Measurements from ENCODE around the gene AFF2.

The AFF2 gene

GRCh38 chrX:149010853-149011224, 510.4 kb downstream of the AFF2 start:
- H3K4me3 ChIP-seq: no peak overlapping the region
- H3K4me1 ChIP-seq: no peaks in the 10 kb centered on the region
- TF ChIP-seq Cebpa-rat (IDR thresholded peaks at IDR 0.05): no peak
- no peaks in the 10 kb centered on the region for H3K36me3 ChIP-seq
- H3K9me3 ChIP-seq (replicated peaks in 1 of 11): no peaks in the 10 kb centered on the region; a peak in 3 of 22 replicates
- H3K4me2 ChIP-seq: no peak overlapping the region
- no peaks in the 10 kb centered on the region for H4K20me1 ChIP-seq
- no peak overlapping the region for H3K9ac ChIP-seq
- H3K27ac ChIP-seq: no peak overlapping the region
- no peaks in the 10 kb centered on the region for H3K27me3 ChIP-seq

- H3K36me3 ChIP-seq: no peaks in the 10 kb centered on the region
- H3K27me3 ChIP-seq: no peaks in the 10 kb centered on the region
- no peak overlapping the region for H3K4me2 ChIP-seq
- no peaks in the 10 kb centered on the region for H4K20me1 ChIP-seq
- H3K9me3 ChIP-seq (replicated peaks in 1 of 11): peaks cover 0 to 10% (median 0%) of the 10 kb centered on the region in 11 experiments; a peak in 7 of 22 replicates
- no peak overlapping the region for H3K27ac ChIP-seq
- no peak overlapping the region for H3K4me3 ChIP-seq
- H3K9ac ChIP-seq: no peak overlapping the region
- no peaks in the 10 kb centered on the region for H3K4me1 ChIP-seq
- TF ChIP-seq Cebpa-rat (IDR thresholded peaks at IDR 0.05): no peak
Measured at GRCh38 chrX:149013081-149013480, 512.7 kb downstream of the AFF2 start.

- Histone ChIP-seq H3K27ac (0 out of 22 replicates have a peak overlapping the region, but pooled peaks of 2 of the 11 experiments have one; percentile 7 to 35), H4K20me1 (no peaks in the 10 kb centered on the region), H3K9ac (no peak overlapping the region; a peak in 1 of 22 replicates), H3K4me1 (peaks cover 0 to 31% (median 19%) of the 10 kb centered on the region in 10 experiments; a peak in 16 of 20 replicates), H3K9me3 (replicated peaks in 1 of 11) (peaks cover 29 to 56% (median 40%) of the 10 kb centered on the region in 11 experiments), H3K4me2 (peak overlapping the region in 9 of 11 experiments; percentile 2 to 73 (median 62); a peak in 17 of 22 replicates), H3K36me3 (no peaks in the 10 kb centered on the region), H3K4me3 (no peak overlapping the region; a peak in 2 of 20 replicates), H3K27me3 (no peaks in the 10 kb centered on the region)
- TF ChIP-seq Cebpa-rat (IDR thresholded peaks at IDR 0.05): no peak
Measured at GRCh38 chrX:149021159-149021558, 520.7 kb downstream of the AFF2 start.

GRCh38 chrX:149022485-149022884, 522.1 kb downstream of the AFF2 start:
- peaks cover 0 to 31% (median 19%) of the 10 kb centered on the region in 10 experiments; a peak in 16 of 20 replicates for H3K4me1 ChIP-seq
- H3K27me3 ChIP-seq: no peaks in the 10 kb centered on the region
- H3K9ac ChIP-seq: no peak overlapping the region
- TF ChIP-seq Cebpa-rat (IDR thresholded peaks at IDR 0.05): no peak
- H3K9me3 ChIP-seq (replicated peaks in 1 of 11): peaks cover 29 to 50% (median 39%) of the 10 kb centered on the region in 11 experiments
- no peaks in the 10 kb centered on the region for H3K36me3 ChIP-seq
- no peak overlapping the region for H3K27ac ChIP-seq
- peak overlapping the region in 2 of 10 experiments; percentile 22 to 29; a peak in 2 of 20 replicates for H3K4me3 ChIP-seq
- no peak overlapping the region for H3K4me2 ChIP-seq
- H4K20me1 ChIP-seq: no peaks in the 10 kb centered on the region

- H3K4me2 ChIP-seq: peak overlapping the region in 6 of 11 experiments; percentile 10 to 59 (median 23); a peak in 11 of 22 replicates
- no peak overlapping the region for H3K27ac ChIP-seq
- TF ChIP-seq Cebpa-rat (IDR thresholded peaks at IDR 0.05): no peak
- peaks cover 0 to 11% (median 0%) of the 10 kb centered on the region in 11 experiments; a peak in 5 of 22 replicates for H3K9me3 ChIP-seq (replicated peaks in 1 of 11)
- no peaks in the 10 kb centered on the region for H3K27me3 ChIP-seq
- H3K4me1 ChIP-seq: peaks cover 9 to 33% (median 23%) of the 10 kb centered on the region in 10 experiments; a peak in 19 of 20 replicates
- H3K36me3 ChIP-seq: no peaks in the 10 kb centered on the region
- H3K4me3 ChIP-seq: no peak overlapping the region
- H4K20me1 ChIP-seq: no peaks in the 10 kb centered on the region
- no peak overlapping the region for H3K9ac ChIP-seq
Measured at GRCh38 chrX:149032449-149032848, 532.0 kb downstream of the AFF2 start.

- TF ChIP-seq Cebpa-rat (IDR thresholded peaks at IDR 0.05): no peak
- Histone ChIP-seq H3K4me1 (peaks cover 9 to 33% (median 24%) of the 10 kb centered on the region in 10 experiments; a peak in 19 of 20 replicates), H3K9me3 (replicated peaks in 1 of 11) (no peaks in the 10 kb centered on the region), H3K9ac (no peak overlapping the region), H3K27ac (no peak overlapping the region), H3K4me2 (peak overlapping the region in 10 of 11 experiments; percentile 1 to 59 (median 37); a peak in 18 of 22 replicates), H3K27me3 (no peaks in the 10 kb centered on the region), H3K4me3 (no peak overlapping the region), H4K20me1 (no peaks in the 10 kb centered on the region), H3K36me3 (no peaks in the 10 kb centered on the region)
Measured at GRCh38 chrX:149036086-149036485, 535.7 kb downstream of the AFF2 start.

GRCh38 chrX:149037281-149037870, 537.0 kb downstream of the AFF2 start:
- Histone ChIP-seq H3K9me3 (replicated peaks in 1 of 11) (no peaks in the 10 kb centered on the region), H3K4me1 (peaks cover 9 to 25% (median 20%) of the 10 kb centered on the region in 10 experiments; a peak in 19 of 20 replicates), H3K4me2 (peak overlapping the region in 2 of 11 experiments; percentile 29 to 38; a peak in 3 of 22 replicates), H3K36me3 (no peaks in the 10 kb centered on the region), H3K27me3 (no peaks in the 10 kb centered on the region), H3K9ac (no peak overlapping the region), H3K27ac (no peak overlapping the region), H3K4me3 (no peak overlapping the region), H4K20me1 (no peaks in the 10 kb centered on the region)
- no peak for TF ChIP-seq Cebpa-rat (IDR thresholded peaks at IDR 0.05)

GRCh38 chrX:149039057-149039456, 538.6 kb downstream of the AFF2 start:
- no peaks in the 10 kb centered on the region for H3K9me3 ChIP-seq (replicated peaks in 1 of 11)

GRCh38 chrX:149040873-149041535, 540.6 kb downstream of the AFF2 start:
- no peaks in the 10 kb centered on the region for H3K9me3 ChIP-seq (replicated peaks in 1 of 11)
- no peak overlapping the region for H3K4me3 ChIP-seq
- no peaks in the 10 kb centered on the region for H3K36me3 ChIP-seq
- no peaks in the 10 kb centered on the region for H3K27me3 ChIP-seq
- H3K4me1 ChIP-seq: peaks cover 4 to 18% (median 7%) of the 10 kb centered on the region in 10 experiments; a peak in 18 of 20 replicates
- H3K27ac ChIP-seq: no peak overlapping the region
- no peaks in the 10 kb centered on the region for H4K20me1 ChIP-seq
- no peak overlapping the region for H3K9ac ChIP-seq
- no peak overlapping the region for H3K4me2 ChIP-seq
- TF ChIP-seq Cebpa-rat (IDR thresholded peaks at IDR 0.05): no peak

More at GRCh38 chrX:149039057-149039456, 538.6 kb downstream of the AFF2 start:
- Histone ChIP-seq H4K20me1 (no peaks in the 10 kb centered on the region), H3K4me3 (no peak overlapping the region), H3K4me2 (0 out of 22 replicates have a peak overlapping the region, but pooled peaks of 1 of the 11 experiments have one; percentile 18), H3K27me3 (no peaks in the 10 kb centered on the region), H3K27ac (no peak overlapping the region), H3K9ac (no peak overlapping the region), H3K4me1 (peaks cover 9 to 24% (median 13%) of the 10 kb centered on the region in 10 experiments; a peak in 19 of 20 replicates), H3K36me3 (no peaks in the 10 kb centered on the region)
- no peak for TF ChIP-seq Cebpa-rat (IDR thresholded peaks at IDR 0.05)
